OCI-LY1 (cell line): ENCODE results near the gene ATXN7.

Experiments
- EZH2 ChIP-seq: fragments of 200-600 bp; sonication (generic), shearing (Covaris generic); IDR thresholded peaks from 2 replicates; pipeline ENCODE4 v1.8.0; 2017; ENCODE audit warnings: borderline replicate concordance, mixed run types, mild to moderate bottlenecking, antibody characterized with exemption, low read length, moderate library complexity, mixed read lengths
- TF ChIP-seq, protein P1 (sequence below): fragments of 200-600 bp; sonication (generic), shearing (Covaris generic); IDR thresholded peaks from 2 replicates; pipeline ENCODE4 v1.5.1; 2017; ENCODE audit warnings: mild to moderate bottlenecking, antibody characterized with exemption, low read length, moderate library complexity, mixed read lengths

DNA sequence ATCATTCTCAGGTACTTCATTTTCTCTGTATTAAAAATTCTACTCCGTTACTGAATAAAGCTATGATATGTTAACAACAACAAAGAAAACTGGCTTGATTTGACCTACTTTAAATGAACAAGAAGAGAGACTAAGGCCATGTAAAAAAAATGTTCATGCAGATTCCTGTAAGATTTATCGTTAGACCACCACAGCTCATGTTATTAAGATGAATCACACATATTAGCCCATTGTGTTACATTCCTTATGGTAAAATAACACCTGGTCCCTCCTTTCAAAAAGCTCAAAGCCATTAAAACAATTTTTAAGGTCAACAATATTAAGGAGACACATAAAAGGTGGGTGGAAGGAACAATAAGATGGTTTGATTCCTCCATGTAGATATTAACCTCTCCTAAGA is 6.4 kb upstream of the ATXN7 start:
- TF ChIP-seq, protein P1, sequence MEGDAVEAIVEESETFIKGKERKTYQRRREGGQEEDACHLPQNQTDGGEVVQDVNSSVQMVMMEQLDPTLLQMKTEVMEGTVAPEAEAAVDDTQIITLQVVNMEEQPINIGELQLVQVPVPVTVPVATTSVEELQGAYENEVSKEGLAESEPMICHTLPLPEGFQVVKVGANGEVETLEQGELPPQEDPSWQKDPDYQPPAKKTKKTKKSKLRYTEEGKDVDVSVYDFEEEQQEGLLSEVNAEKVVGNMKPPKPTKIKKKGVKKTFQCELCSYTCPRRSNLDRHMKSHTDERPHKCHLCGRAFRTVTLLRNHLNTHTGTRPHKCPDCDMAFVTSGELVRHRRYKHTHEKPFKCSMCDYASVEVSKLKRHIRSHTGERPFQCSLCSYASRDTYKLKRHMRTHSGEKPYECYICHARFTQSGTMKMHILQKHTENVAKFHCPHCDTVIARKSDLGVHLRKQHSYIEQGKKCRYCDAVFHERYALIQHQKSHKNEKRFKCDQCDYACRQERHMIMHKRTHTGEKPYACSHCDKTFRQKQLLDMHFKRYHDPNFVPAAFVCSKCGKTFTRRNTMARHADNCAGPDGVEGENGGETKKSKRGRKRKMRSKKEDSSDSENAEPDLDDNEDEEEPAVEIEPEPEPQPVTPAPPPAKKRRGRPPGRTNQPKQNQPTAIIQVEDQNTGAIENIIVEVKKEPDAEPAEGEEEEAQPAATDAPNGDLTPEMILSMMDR, result no peak
- TF ChIP-seq EZH2, result no peak
